HepG2 (cell line): ENCODE data around the gene GBE1.

Source experiments
- CTCF ChIP-seq: sonication (generic); formaldehyde crosslinking; IDR thresholded peaks from 2 replicates; pipeline ENCODE4 v1.5.0; 2020; ENCODE audit warnings: mild to moderate bottlenecking, missing genetic modification reagents, moderate library complexity
- ETV6 ChIP-seq: sonication (generic); formaldehyde crosslinking; conservative IDR thresholded peaks from 2 replicates; pipeline ENCODE4 v1.4.0; 2020; ENCODE audit warnings: missing genetic modification reagents
- EZH2 ChIP-seq: conservative IDR thresholded peaks from 2 replicates; pipeline ENCODE4 v1.6.1; 2012; ENCODE audit warnings: mild to moderate bottlenecking, low read depth, low read length, moderate library complexity
- MAFF ChIP-seq: IDR thresholded peaks from 2 replicates; pipeline ENCODE4 v1.6.1; 2011; ENCODE audit warnings: low read depth, low read length, improper control_type of control experiment
- POLR2AphosphoS5 ChIP-seq: IDR thresholded peaks from 2 replicates; pipeline ENCODE4 v1.6.1; 2012; ENCODE audit warnings: low read depth, low read length
- RARG ChIP-seq: sonication (generic); formaldehyde crosslinking; IDR thresholded peaks from 2 replicates; pipeline ENCODE4 v1.4.0; 2020; ENCODE audit warnings: low read depth, mild to moderate bottlenecking, missing genetic modification reagents
- SMC3 ChIP-seq: IDR thresholded peaks from 2 replicates; pipeline ENCODE4 v1.6.1; 2011; ENCODE audit warnings: low read length, improper control_type of control experiment
- TP53 ChIP-seq: sonication (generic); formaldehyde crosslinking; conservative IDR thresholded peaks from 2 replicates; pipeline ENCODE4 v1.4.0; 2020; ENCODE audit warnings: missing genetic modification reagents
- ZNF414 ChIP-seq: sonication (generic); formaldehyde crosslinking; IDR thresholded peaks from 2 replicates; pipeline ENCODE4 v1.5.0; 2020; ENCODE audit warnings: missing genetic modification reagents
- ZNF709 ChIP-seq: sonication (generic); formaldehyde crosslinking; IDR thresholded peaks from 2 replicates; pipeline ENCODE4 v1.5.0; 2020; ENCODE audit warnings: mild to moderate bottlenecking, missing genetic modification reagents
- TF ChIP-seq, protein P1 (sequence below): sonication (generic); formaldehyde crosslinking; IDR thresholded peaks from 2 replicates; pipeline ENCODE4 v1.5.1; 2020; ENCODE audit warnings: missing genetic modification reagents, mild to moderate bottlenecking, borderline replicate concordance
- TF ChIP-seq, protein P2 (sequence below): sonication (generic); formaldehyde crosslinking; IDR thresholded peaks from 2 replicates; pipeline ENCODE4 v1.4.0; 2020; ENCODE audit warnings: missing genetic modification reagents

DNA sequence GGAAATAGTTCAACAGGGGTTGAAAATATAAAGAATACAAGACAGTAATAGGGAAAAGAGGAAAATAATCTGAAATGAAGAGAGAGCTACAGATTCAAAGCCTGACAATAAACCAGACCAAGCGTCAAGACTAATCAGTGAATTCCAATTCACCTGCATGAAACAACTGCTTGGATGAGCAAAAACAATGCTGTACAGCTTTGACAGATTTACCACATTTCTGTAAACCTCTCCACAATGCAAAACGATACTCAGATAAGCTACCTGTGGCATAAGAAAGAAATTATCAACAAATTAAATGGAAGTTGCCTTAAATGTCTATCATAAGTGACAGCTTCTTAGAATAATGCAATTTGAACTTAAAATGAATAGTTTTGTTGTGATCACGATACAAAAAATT, 65.4 kb downstream of the GBE1 start:
- TF ChIP-seq POLR2AphosphoS5 (no peak), CTCF (CRISPR knock-in tag) (no peak), ZNF414 (CRISPR knock-in tag) (no peak), ETV6 (CRISPR knock-in tag) (no peak), ZNF709 (no peak), EZH2 (no peak), TP53 (CRISPR knock-in tag) (no peak), RARG (CRISPR knock-in tag) (no peak), MAFF (no peak), SMC3 (no peak)
- TF ChIP-seq, protein P1, sequence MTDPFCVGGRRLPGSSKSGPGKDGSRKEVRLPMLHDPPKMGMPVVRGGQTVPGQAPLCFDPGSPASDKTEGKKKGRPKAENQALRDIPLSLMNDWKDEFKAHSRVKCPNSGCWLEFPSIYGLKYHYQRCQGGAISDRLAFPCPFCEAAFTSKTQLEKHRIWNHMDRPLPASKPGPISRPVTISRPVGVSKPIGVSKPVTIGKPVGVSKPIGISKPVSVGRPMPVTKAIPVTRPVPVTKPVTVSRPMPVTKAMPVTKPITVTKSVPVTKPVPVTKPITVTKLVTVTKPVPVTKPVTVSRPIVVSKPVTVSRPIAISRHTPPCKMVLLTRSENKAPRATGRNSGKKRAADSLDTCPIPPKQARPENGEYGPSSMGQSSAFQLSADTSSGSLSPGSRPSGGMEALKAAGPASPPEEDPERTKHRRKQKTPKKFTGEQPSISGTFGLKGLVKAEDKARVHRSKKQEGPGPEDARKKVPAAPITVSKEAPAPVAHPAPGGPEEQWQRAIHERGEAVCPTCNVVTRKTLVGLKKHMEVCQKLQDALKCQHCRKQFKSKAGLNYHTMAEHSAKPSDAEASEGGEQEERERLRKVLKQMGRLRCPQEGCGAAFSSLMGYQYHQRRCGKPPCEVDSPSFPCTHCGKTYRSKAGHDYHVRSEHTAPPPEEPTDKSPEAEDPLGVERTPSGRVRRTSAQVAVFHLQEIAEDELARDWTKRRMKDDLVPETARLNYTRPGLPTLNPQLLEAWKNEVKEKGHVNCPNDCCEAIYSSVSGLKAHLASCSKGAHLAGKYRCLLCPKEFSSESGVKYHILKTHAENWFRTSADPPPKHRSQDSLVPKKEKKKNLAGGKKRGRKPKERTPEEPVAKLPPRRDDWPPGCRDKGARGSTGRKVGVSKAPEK (CRISPR knock-in tag): no peak
- TF ChIP-seq, protein P2, sequence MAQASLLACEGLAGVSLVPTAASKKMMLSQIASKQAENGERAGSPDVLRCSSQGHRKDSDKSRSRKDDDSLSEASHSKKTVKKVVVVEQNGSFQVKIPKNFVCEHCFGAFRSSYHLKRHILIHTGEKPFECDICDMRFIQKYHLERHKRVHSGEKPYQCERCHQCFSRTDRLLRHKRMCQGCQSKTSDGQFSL (CRISPR knock-in tag): no peak
